GM19324 (cell line): ENCODE data around the gene MORN3.
"Not testable (repeated sequence)": the region's sequence is repeated elsewhere in the genome, so short reads cannot be mapped to it uniquely, and the experiment has no call there.

ENCODE experiments used
- ATAC-seq: cut with Tn5 transposase; IDR thresholded peaks from one replicate; pipeline ENCODE4 v1.9.1; 2021; ENCODE audit warnings: mild to moderate bottlenecking, moderate library complexity; ENCODE audit not compliant: unreplicated experiment, low FRiP score

The MORN3 gene

DNA sequence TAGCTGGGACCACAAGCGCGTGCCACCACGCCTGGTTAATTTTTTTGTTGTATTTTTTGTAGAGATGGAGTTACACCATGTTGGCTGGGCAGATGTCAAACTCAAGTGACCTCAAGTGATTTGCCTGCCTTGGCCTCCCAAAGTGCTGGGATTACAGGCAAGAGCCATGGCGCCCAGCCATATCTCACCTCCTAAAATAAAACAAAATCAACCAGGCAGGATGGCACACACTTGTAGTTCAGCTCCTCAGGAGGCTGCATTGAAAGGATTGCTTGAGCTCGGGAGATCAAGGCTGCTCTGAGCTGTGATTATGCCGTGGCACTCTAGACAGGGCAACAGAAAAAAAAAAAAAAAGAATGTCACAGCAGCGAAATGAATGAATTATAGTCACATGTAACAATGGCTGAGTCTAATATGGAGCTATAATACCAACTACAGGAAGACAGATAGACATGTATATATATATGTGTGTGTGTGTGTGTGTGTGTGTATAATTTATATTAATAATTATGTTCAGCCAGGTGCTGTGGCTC is 23.8 kb upstream of the MORN3 start:
- ATAC-seq = no peak

DNA sequence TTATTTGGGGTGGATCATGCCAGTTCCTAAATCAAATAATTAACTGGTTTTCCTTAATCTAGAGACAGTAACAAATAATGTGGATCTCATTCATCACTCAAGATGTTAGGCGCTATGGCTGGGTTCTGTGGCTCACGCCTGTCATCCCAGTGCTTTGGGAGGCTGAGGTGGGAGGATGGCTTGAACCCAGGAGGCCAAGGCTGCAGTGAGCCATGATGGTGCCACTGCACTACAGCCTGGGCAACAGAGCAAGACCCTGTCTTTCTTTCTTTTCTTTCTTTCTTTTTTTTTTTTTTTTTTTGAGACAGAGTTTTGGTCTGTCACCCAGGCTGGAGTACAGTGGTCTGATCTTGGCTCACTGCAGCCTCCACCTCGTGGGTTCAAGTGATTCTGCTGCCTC is 23.3 kb upstream of the MORN3 start:
- ATAC-seq = not testable (repeated sequence)

DNA sequence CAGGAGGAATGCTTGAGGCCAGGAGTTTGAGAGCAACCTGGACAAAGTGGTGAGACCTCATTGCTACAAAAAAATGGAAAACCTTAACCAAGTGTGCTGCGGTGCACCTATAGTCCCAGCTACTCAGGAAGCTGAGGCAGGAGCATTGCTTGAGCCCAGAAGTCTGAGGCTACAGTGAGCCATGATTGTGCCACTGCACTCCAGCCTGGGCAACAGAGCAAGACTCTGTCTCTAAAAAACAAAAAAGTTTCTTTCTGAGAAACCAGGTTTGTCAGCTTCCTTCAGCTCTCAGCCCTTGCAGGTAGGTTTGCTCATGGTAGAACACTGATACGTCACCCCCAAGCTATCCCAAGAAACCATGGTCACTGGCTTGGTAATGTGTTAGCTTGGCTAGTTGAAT is 20.0 kb upstream of the MORN3 start:
- no peak for ATAC-seq

DNA sequence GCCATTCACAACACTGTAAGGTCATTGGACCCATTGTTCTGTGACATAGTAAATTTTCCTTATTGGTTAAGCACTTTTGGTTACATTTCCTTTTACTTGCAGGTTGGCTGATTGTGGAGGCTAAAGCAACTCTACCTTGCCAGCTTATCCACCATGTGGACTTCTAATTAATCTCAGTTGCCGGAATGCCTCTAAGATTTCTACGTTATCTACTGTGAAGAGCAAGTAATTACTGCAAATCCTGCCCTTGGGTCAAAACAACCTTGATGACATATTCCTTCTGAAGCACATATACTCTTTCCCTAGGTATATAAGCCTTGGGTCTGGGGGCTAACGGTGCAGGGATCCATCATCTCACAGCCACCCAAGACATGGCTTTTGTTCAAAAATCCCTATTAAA is 19.5 kb upstream of the MORN3 start:
- ATAC-seq = no peak

DNA sequence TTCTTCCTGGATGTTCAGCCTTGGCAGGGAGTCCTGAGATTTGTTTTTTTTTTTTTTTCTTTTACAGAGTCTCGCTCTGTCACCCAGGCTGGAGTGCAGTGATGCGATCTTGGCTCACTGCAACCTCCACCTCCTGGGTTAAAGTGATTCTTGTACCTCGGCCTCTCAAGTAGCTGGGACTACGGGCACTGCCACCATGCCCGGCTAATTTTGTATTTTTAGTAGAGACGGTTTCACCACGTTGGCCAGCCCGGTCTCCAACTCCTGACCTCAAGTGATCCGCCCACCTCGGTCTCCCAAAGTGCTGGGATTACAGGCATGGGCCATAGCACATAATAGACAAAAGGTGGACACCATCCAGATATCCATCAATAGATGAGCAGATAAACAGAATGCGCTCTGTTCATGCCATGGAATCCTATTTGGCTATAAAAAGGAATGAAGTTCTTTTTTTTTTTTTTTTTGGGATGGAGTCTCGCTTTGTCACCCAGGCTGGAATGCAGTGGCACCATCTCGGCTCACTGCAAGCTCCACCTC is 10.3 kb upstream of the MORN3 start:
- not testable (repeated sequence) for ATAC-seq

DNA sequence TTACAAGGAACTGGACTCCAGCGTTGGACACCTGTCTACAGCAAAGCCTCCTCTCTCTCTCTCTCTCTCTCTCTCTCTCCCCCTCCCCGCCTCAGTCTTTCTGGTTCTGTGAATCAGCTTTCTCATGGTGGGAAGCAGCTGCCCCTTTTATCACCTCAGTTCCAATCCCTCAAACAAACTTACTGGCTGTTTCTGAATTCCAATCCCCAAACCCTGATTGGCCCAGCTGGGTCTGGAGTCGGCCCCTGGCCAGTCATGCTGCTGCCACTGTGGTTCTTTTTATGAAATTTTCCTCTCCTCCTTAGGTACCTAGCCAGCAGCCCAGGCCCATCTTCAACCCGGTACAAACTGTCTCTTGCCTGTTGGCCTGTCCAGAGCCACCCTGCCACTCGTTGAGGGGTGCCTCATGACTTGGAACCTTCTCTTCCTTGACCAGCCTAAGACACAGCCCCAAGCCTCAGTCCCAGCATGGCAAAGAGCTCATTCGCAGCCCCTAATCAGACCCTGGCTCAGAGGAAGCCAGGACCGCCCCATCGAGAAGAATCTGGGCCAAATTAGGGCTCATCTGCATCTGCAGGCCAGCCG is 9.4 kb upstream of the MORN3 start:
- no peak for ATAC-seq

DNA sequence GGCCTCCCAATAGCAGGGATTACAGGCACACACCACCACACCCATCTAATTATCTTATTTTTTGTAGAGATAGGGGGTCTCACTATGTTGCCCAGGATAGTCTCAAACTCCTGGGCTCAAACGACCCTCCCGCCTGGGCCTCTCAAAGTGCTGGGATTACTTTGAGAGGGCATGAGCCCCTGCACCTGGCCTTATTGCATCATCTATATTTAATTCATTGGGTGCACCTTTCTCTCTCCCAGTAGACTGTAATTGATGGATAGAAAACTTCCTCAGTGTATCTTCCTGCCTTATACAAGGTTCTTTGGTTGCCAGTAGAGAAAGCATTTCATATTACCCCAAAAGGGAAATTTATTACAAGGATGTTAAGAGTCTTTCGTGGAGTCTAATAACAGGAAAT is 8.9 kb upstream of the MORN3 start:
- no peak for ATAC-seq

DNA sequence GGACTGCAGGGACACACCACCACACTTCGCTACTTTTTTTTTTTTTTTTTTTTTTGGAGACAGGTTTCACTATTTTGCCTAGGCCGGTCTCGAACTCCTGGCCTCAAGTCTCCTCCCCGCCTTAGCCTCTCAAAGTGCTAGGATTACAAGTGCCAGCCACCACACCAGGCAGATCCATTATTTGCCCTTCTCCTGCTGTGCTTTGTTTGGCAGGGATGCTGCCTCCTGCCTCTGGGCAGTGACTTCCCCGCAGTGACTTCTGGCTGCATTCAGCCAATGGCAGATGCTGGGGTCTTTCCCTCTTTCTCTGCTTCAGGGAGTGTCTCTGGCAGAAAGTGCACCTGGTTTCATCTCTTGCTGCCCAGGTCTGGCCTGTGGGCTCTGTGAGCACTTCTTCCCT is 6.7 kb upstream of the MORN3 start:
- no peak for ATAC-seq

DNA sequence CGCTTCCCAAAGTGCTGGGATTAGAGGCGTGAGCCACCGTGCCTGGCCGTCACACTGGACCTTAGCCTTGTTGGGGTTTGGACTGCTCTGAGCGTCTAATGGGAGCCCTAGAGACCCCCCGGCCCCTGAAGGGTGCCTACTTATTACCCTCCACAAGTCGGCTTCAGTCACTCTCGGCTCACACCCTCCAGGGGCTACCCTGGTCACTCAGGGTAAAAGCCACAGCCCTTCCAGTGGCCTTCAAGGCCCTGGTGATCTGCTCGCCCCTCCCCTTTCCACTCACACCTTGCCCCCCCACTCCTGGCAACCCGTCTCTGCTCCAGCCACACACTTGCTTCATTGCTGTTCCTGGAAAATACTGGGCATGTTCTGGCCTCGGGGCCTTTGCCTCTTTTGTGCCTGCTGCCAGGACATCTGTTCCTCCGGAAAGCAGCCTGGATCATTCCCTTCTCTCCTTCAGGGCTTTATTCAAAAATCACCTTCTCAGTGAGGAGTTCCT is 3.6 kb upstream of the MORN3 start:
- no peak for ATAC-seq

DNA sequence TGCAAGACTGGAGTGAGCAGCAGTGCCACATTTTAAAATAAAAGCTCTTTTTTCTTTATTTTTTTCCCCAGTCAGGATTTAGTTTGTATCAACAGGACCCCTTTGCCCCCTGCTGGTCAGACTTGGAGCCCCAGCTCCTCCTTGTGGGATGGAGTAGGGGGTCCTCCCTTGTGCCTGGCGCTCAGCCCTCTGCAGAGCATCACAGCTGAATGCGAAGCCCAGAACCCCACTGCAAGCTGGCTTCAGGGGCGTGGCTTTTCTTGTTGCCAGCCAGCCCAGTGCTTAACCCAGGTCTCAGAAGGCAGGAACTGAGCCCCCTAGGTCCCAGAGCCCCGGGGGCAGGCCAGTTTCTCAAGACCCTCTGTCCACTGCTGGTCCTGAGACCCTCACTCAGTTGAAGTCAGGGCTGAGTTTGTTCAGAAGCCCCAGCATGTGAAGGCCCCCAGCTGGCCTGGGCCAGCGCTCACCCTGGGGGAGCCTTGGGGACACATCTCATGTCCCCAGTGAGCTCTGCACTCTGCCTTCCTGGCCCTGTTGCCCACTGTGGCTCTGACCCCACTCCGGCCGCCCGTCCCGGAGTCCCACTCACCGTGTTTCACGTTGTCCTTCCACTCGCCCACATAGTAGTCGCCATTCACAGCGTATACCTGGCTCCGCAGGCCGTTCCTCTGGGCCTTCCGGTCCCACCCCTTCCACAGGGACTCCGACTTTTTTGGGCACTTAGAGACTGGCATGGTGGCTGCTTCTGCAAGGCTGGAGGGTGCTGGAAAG is 519 bp downstream of the MORN3 start:
- no peak for ATAC-seq

DNA sequence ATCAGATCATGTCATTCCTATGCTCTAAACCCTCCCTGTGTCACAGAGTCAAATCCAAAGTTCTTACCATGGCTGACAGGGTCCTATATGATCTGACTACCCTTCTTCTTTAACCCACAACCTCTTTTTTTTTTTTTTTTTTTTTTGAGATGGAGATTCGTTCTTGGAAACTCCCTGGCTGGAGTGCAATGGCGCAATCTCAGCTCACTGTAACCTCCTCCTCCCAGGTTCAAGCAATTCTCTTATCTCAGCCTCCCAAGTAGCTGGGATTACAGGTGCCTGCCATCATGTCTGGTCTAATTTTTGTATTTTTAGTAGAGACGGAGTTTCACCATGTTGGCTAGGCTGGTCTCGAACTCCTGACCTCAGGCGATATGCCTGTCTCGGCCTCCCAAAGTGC is 2.6 kb downstream of the MORN3 start:
- not testable (repeated sequence) for ATAC-seq

DNA sequence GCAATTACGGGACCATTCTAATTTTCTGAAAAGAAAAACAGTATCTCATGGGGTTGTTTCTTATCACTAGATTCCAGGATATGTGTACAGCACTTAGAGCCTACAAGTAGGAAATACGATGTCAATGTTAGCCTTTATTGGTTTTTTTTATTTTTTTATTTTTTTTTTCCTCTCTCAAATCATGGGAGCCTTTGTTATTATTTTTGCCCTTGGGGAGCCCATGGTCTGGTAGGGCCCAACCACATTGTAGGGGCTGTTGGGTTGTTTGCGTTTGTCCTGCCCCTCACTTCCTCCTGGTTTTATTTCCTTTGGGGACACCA is 5.9 kb downstream of the MORN3 start:
- no peak for ATAC-seq

DNA sequence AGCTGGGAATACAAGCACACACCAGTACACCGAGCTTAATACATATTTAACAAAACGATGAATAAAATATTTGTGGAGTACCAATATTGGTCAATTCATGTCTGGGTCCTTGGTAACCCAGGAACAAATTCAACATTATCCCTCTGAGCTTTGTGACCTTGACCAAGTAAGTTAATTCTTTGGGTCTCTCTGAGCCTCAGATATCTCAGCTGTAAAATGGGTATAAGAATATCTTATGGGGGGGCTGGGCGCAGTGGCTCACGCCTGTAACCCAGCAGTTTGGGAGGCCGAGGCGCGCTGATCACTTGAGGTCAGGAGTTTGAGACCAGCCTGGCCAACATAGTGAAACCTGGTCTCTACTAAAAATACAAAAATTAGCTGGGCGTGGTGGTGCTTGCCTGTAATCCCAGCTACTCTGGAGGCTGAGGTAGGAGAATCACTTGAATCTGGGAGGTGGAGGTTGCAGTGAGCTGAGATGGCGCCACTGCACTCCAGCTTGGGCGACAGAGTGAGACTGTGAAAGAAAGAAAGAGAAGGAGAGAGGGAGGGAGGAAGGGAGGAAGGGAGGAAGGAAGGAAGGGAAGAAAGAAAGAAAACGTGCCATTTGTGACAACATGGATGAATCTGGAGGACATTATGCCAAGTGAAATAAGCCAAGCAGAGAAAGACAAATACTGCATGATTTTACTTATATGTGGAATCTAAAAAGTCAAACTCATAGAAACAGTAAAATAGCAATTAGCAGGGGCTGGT is 7.9 kb downstream of the MORN3 start:
- not testable (repeated sequence) for ATAC-seq

DNA sequence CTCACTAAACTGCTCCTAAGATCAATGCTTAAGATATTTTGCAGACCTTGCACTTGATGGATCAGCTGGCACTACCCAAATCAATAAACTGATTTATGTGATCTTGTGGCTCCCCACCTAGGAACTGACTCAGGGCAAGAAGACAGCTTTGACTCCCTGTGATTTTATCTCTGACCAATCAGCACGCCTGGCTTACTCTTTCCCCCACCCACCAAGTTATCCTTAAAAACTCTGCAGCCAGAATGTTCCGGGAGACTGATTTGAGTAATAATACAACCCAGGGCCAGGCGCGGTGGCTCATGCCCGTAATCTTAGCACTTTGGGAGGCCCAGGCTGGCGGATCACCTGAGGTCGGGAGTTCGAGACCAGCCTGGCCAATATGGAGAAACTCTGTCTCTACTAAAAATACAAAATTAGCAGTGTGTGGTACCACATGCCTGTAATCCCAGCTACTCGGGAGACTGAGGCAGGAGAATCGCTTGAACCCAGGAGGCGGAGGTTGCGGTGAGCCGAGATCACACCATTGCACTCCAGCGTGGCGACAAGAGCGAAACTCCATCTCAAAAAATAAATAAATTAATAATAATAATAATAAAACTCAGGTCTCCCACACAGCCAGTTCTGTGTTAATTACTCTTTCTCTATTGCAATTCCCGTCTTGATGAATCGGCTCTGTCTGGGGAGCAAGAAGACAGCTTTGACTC is 12.0 kb downstream of the MORN3 start:
- no peak for ATAC-seq

DNA sequence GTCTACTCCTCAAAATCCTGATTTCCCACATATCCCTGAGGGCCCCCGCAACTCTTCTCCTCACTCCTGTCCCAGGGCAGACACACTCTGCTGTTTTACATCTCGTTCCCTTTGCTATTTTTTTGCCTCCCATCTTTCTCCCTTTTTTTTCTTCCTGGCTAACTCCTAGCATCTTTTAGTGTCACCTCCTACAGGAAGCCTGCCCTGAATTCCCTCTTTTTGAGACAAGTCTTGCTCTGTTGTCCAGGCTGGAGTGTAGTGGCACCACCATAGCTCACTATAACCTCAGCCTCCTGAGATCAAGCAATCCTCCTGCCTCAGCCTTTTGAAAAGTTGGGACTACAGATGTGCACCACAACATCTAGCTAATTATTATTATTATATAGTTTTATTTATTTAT is 13.3 kb downstream of the MORN3 start:
- ATAC-seq = no peak

DNA sequence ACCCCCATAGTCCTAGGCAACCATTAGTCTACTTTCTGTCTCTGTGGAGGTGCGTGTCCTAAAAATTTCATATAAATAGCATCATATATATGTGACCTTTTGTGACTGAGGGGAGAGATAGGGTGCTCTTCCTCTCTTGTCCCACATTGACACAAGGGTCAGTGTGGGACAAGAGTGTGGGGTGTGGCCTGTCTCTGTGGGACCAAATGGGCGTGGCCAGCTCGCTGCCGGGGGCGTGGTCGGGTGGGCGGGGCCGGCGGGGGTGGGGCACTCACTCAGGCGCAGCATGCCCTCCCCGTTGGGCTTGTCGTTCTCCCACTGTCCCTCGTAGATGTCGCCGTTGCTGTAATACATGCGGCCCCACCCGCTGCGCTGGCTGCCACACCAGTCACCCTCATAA is 15.5 kb downstream of the MORN3 start:
- ATAC-seq = no peak

DNA sequence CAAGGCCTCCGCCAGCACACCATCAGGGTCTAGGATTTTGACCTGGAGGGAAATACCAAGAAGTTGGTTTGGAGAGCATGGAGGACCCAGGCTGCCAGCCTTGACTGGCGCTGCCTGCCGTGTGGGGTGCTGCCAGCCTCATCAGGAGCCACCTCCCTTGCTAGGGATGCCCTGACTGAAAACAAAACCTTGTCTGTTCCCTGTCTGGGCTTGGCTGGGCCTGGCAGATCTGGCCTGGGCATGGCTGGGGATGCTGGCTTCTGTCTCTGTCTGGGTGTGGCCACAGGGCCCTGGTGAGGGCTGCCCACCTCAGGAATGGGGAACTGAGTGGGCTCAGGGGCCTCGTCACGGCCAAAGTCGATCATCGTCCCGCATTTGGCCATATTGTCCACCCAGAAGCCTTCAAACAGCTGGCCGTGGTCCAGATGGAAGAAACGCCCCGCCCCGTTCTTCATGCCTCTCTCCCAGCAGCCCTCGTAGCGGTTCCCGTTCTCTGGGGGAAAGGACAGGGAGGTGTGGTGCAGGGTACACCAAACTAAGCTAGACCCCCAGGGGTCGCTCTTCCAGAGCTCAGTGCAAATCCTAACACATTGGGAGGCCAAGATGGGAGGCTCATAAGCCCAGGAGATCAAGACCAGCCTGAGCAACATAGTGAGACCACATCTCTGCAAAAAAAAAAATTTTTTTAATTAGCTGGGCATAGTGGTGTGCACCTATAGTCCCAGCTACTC is 16.5 kb downstream of the MORN3 start:
- no peak for ATAC-seq

DNA sequence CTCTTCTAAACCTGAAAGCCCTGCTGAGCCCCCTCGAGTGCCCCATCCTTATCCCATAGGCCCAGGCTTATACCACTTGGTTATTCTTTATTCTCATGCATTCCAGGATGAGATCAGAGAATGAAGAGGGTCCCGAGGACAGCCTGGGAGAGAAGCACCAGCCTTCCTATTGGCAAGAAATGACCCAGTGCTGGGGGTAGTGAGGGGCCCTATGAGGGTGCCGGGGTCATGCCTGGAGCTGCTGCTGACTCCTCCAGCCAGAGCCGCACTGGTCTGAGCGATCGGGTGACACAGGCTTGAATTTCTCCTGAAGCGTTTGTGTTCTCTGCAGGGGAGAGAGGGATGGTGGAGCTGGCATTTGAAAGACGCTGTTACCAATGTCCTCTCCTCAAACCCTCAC is 18.1 kb downstream of the MORN3 start:
- ATAC-seq = no peak

DNA sequence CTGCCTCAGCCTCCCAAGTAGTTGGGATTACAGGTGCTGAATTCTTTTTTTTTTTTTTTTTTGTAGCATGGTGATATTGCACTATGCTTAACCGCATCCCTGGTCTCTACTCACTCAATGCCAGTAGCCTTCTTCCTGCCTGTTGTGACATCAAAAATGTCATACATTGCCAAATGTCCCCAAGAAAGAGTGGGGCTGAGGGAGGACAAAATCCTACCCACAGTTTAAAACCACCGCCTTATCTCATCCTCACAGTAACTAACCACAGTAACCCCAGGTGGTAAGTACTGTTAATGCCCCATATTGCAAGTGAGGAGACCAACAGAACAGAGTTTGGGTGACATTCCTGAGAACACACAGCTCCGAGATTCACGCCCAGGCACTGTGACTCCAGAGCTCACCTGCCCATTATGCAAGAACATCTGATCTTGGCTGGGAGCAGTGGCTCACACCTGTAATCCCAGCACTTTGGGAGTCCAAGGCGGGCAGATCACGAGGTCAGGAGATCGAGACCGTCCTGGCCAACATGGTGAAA is 19.6 kb downstream of the MORN3 start:
- ATAC-seq = no peak

DNA sequence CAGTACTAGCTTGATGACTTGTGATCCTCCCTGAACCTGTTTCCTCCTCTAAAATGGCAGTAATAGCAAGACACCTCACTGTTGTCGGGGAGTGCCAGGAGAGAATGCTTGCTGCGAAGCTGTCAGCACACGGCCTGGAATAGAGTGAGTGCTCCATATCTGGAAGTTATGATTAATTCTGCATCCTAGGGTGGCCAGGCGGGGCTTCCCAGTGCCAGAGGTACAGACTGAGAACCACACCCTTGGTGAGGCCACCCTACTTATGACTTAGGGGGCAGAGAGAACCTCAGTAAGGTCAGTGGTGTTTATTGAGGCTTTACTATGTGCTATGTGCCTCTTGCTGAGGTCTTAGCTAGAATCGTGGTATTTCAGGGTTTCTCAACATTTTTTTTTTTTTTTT is 20.1 kb downstream of the MORN3 start:
- ATAC-seq = no peak
